Adrenal gland (tissue), 12 donors: Measurements from ENCODE around the gene PTBP1. TPM values are rescaled to one million over a fixed set of nuclear protein-coding genes. Genes with fewer than 3 reads are reported as not detected.

Experiments
- DNase-seq, 7 donors: peaks; one replicate each; pipeline ENCODE4 v3.0.0-alpha.2; 2019 to 2020
- H3K27ac ChIP-seq, 5 donors: fragments of 200-600 bp; sonication (generic) in 4 of 5; 1 replicate in 3 of 5; 2 replicates in 2 of 5; pipeline versions ENCODE4 v1.5.1 to v1.8.0; 2016 to 2020; ENCODE audit warnings: mild to moderate bottlenecking in 1 of 5
- H3K27me3 ChIP-seq: fragments of 200-600 bp; 2 replicates; pipeline ENCODE4 v1.8.0; 2021
- H3K36me3 ChIP-seq, 2 donors: fragments of 200-600 bp; replicated peaks in 1 of 2; 1 replicate in 1 of 2; 2 replicates in 1 of 2; pipeline versions ENCODE4 v1.5.1 to v1.8.0; 2018 to 2022
- H3K4me1 ChIP-seq, 2 donors: fragments of 200-600 bp; replicated peaks in 1 of 2; 1 replicate in 1 of 2; 2 replicates in 1 of 2; pipeline versions ENCODE4 v1.5.1 to v1.8.0; 2018 to 2021
- H3K4me3 ChIP-seq, 4 donors: fragments of 200-600 bp; sonication (generic) in 3 of 4; one replicate each; pipeline ENCODE4 v1.5.1; 2016 to 2018
- H3K9me3 ChIP-seq, 3 donors: fragments of 200-600 bp; sonication (generic) in 1 of 3; replicated peaks in 1 of 3; 1 replicate in 2 of 3; 2 replicates in 1 of 3; pipeline versions ENCODE4 v1.5.1 to v1.8.0; 2016 to 2021
- POLR2A ChIP-seq, 2 donors: fragments of 450-650 bp; IDR thresholded peaks; one replicate each; pipeline ENCODE4 v1.6.1; 2017; ENCODE audit warnings: antibody characterized with exemption in 2 of 2, mild to moderate bottlenecking in 2 of 2, moderate library complexity in 1 of 2
- WGBS, 4 donors: extraction: QIAGEN DNeasy Blood & Tissue Kit in 2 of 4; methylation state at CpG; one replicate each; pipeline versions ENCODE4 v1.1.5 to v1.1.7; 2013 to 2017; 5-methylcytosine and 5-hydroxymethylcytosine counted together
- intact Hi-C, 2 donors: fragments of 100-400 bp; cut with DNase I; formaldehyde crosslinking; loops; one replicate each; pipeline versions ENCODE4 v1.14.1 to v1.15.0; 2022 to 2023
- polyA plus RNA-seq, 3 donors: library from polyadenylated mRNA; stranded (reverse); fragments of 200-250 nt in 2 of 3; fragments of 350-450 nt in 1 of 3; fragmentation: Illumina TruSeq in 1 of 3; extraction: RNeasy Lipid Tissue Mini Kit (QIAGEN cat#74804) in 1 of 3; gene quantifications; one replicate each; pipeline ENCODE4 v1.2.3, GENCODE V29; 2013 to 2014
- total RNA-seq, 9 donors: library from RNA; depleted of rRNA in 4 of 9; stranded (reverse); fragments of >200 nt in 4 of 9; fragments of 120-200 nt in 1 of 9; fragmentation: NEBNext Ultra II Directional in 1 of 9; extraction: Animal tissue kit (Norgen Biotek cat#: 25700) in 1 of 9; gene quantifications; one replicate each; pipeline versions ENCODE4 v1.1.0 to v1.2.4, GENCODE V29; 2013 to 2023
- TF ChIP-seq, protein P1 (sequence below), 6 experiments: fragments of 450-650 bp in 4 of 6; fragments of 200-600 bp in 2 of 6; sonication (generic) in 1 of 6; IDR thresholded peaks; 1 replicate in 5 of 6; 2 replicates in 1 of 6; pipeline versions ENCODE4 v1.5.1 to v1.8.0; 2016 to 2021; ENCODE audit warnings: antibody characterized with exemption in 6 of 6, mild to moderate bottlenecking in 2 of 6, moderate library complexity in 1 of 6
- donor health status: healthy with polysubstance abuse.
- donor health status: Bipolar disorder and iron deficiency.
- donor health status: DM: yes; HTN: yes; CAD: no.
- donor health status: DM: no; HTN: no; CAD: no.
- donor health status: DM: no; HTN: no; CAD: no.
- donor health status: DM: yes; HTN: yes; CAD: no.

Gene PTBP1
- total and polyA plus RNA-seq, 12 donors, result 64.6 to 236 (median 146) TPM

DNA sequence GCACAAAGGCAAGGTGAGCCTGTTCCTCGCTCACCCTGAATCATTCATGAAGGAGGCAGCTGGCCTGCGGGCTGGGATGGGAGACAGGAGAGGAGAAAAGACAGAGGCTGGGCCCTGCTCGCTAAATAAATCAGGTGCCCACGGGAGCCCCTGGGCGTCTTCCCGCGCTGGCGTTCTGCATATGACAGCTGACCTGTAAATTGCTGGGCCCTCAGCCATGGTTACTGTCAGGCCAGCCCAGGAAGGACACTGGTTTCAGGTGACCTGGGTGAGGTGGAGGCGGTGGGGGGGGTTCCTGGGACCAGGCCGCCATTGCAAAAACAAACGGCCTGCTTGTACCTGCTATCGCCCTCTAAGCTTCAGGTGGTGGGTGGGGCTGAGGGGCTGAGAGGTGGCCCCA lies 3.4 kb upstream of the PTBP1 start:
- Histone ChIP-seq H3K9me3 (no peaks in the 10 kb centered on the region), H3K4me1 (peaks cover 6 to 21% of the 10 kb centered on the region in 2 donors), H3K4me3 (no peak overlapping the region), H3K36me3 (no peaks in the 10 kb centered on the region), H3K27ac (no peak overlapping the region), H3K27me3 (no peaks in the 10 kb centered on the region)
- no peak for TF ChIP-seq POLR2A (IDR thresholded peaks at IDR 0.05)
- TF ChIP-seq, protein P1, sequence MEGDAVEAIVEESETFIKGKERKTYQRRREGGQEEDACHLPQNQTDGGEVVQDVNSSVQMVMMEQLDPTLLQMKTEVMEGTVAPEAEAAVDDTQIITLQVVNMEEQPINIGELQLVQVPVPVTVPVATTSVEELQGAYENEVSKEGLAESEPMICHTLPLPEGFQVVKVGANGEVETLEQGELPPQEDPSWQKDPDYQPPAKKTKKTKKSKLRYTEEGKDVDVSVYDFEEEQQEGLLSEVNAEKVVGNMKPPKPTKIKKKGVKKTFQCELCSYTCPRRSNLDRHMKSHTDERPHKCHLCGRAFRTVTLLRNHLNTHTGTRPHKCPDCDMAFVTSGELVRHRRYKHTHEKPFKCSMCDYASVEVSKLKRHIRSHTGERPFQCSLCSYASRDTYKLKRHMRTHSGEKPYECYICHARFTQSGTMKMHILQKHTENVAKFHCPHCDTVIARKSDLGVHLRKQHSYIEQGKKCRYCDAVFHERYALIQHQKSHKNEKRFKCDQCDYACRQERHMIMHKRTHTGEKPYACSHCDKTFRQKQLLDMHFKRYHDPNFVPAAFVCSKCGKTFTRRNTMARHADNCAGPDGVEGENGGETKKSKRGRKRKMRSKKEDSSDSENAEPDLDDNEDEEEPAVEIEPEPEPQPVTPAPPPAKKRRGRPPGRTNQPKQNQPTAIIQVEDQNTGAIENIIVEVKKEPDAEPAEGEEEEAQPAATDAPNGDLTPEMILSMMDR (IDR thresholded peaks at IDR 0.05), result no peak
- peak in 1 of 7 donors; percentile 24 for DNase-seq
- 94 to 98% (median 95%) methylated on average over 10 to 12 of the region's 12 CpGs for whole genome bisulfite sequencing, 4 donors
- intact Hi-C loops, result no loop called here

DNA sequence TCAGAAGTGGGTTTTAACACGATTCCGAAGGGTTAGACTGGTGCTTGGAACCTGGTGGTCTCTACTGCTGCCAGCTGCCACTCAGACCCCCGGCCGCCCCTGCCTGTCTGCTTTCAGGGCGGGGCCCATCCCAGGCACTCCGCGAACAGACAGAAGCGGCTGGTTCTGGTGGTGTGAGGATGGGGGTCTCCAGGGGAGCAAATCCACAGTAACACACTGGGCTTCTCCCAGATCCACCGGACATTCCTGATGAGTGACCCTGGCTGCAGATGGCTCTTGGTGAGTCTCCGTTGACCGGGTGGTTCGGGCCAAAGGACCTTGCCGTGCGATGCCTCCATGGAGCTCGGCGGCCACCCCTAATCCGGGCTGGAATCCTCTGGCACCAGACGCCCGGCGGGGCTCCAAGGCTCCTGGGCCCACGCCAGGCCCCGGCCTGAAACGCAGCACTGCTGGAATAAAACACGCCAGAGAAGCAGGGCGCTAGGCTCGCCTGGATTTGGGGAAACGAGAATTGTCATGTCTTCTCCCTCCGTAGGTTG lies 2.1 kb upstream of the PTBP1 start:
- peaks cover 0 to 2% of the 10 kb centered on the region in 2 donors for H3K36me3 ChIP-seq
- intact Hi-C loops, result no loop called here
- H3K27me3 ChIP-seq, result no peaks in the 10 kb centered on the region
- peaks cover 19 to 23% of the 10 kb centered on the region in 2 donors for H3K4me1 ChIP-seq
- no peak overlapping the region for H3K4me3 ChIP-seq
- 81 to 96% (median 87%) methylated on average over 8 to 28 of the region's 28 CpGs for WGBS, 4 donors
- H3K27ac ChIP-seq, result peak overlapping the region in 2 of 5 donors; percentile 8 to 87
- peak in 2 of 7 donors; percentile 23 to 43 for DNase-seq
- no peaks in the 10 kb centered on the region for H3K9me3 ChIP-seq
- no peak for TF ChIP-seq POLR2A (IDR thresholded peaks at IDR 0.05)
- TF ChIP-seq, protein P1 (IDR thresholded peaks at IDR 0.05), result no peak

DNA sequence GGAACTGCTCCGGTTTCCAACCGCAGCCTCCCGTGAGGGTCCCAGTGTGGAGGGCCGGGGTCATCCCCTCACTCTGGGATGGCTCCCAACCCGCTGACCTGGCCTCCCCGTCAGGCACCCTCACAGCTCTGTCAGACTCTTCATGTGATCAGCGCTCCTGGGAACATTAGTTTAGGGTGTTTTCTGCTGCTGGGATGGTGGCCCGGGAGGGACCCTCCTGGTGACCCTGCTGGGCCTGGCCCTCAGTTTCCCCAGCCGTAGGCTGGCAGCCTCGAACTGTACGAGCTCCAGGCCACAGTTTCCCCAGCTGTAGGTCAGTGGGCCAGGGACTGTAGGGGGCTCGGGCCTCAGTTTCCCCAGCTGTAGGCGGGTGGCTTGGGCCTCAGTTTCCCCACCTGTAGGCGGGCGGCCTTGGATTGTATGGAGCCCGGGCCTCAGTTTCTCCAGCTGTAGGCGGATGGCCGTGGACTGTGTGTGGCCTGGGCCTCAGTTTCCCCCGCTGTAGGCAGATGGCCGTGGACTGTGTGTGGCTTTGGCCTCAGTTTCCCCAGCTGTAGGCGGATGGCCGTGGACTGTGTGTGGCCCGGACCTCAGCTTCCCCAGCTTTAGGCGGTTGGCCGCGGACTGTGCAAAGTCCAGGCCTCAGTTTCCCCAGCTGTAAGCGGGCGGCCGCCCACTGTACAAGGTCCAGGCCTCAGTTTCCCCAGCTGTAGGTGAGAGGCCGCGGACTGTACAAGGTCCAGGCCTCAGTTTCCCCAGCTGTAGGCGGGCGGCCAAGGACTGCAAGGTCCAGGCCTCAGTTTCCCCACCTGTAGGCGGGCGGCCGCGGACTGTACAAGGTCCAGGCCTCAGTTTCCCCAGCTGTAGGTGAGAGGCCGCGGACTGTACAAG lies 1.3 kb upstream of the PTBP1 start:
- peak overlapping the region in 3 of 5 donors; percentile 68 to 87 (median 81) for H3K27ac ChIP-seq
- no peaks in the 10 kb centered on the region for H3K27me3 ChIP-seq
- H3K4me3 ChIP-seq, result peak overlapping the region in 2 of 4 donors; percentile 68 to 86
- 74 to 93% (median 80%) methylated on average over 10 to 39 of the region's 39 CpGs for WGBS, 4 donors
- TF ChIP-seq POLR2A (IDR thresholded peaks at IDR 0.05), result no peak
- TF ChIP-seq, protein P1 (IDR thresholded peaks at IDR 0.05), result no peak
- H3K4me1 ChIP-seq, result peaks cover 27 to 31% of the 10 kb centered on the region in 2 donors
- peaks cover 0 to 8% of the 10 kb centered on the region in 2 donors for H3K36me3 ChIP-seq
- intact Hi-C loops, result no loop called here
- peak in 4 of 7 donors; percentile 27 to 67 (median 44) for DNase-seq
- H3K9me3 ChIP-seq, result no peaks in the 10 kb centered on the region
